ENCODE measurements around the gene FNDC8.

- TF ChIP-seq CTCF (IDR thresholded peaks at IDR 0.05; ENCODE audit: insufficient read depth, low read length) (no peak), SPI1 (IDR thresholded peaks at IDR 0.05; ENCODE audit: borderline replicate concordance, low read depth) (no peak), GABPA (IDR thresholded peaks at IDR 0.05; ENCODE audit: low read depth) (no peak)
Observed at GRCh38 chr17:35146214-35146833, 24.9 kb downstream of the FNDC8 start.

Data from HL-60 (cell line).